Measurements from ENCODE around the gene LRRIQ1.

DNA sequence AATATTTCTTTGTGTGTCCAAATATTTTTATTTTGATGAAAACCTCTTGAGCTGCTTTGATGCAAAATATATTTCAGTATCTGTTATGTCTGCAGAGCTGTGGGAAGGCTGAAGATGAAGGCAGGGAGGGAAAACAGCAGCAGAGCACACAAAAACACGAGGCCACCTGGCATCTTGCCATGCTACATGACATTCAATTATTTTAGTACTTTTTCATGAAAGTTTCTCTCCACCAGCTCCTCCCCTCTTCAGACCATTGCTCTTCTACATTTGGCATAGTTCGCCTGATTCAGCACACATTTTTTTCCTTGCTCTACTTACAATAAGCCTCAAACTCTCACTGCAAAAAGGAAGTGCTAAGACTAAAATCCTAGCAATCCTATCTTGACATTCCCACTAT is 239.2 kb downstream of the LRRIQ1 start:
- TF ChIP-seq, protein P1, sequence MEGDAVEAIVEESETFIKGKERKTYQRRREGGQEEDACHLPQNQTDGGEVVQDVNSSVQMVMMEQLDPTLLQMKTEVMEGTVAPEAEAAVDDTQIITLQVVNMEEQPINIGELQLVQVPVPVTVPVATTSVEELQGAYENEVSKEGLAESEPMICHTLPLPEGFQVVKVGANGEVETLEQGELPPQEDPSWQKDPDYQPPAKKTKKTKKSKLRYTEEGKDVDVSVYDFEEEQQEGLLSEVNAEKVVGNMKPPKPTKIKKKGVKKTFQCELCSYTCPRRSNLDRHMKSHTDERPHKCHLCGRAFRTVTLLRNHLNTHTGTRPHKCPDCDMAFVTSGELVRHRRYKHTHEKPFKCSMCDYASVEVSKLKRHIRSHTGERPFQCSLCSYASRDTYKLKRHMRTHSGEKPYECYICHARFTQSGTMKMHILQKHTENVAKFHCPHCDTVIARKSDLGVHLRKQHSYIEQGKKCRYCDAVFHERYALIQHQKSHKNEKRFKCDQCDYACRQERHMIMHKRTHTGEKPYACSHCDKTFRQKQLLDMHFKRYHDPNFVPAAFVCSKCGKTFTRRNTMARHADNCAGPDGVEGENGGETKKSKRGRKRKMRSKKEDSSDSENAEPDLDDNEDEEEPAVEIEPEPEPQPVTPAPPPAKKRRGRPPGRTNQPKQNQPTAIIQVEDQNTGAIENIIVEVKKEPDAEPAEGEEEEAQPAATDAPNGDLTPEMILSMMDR (conservative IDR thresholded peaks at IDR 0.05; ENCODE audit: low read depth, low read length) = no peak
- TF ChIP-seq POLR2A (IDR thresholded peaks at IDR 0.05; ENCODE audit: low read depth, low read length) = no peak
- TF ChIP-seq CHD1 (IDR thresholded peaks at IDR 0.05; ENCODE audit: low read depth, low read length) = no peak
- TF ChIP-seq, protein P2, sequence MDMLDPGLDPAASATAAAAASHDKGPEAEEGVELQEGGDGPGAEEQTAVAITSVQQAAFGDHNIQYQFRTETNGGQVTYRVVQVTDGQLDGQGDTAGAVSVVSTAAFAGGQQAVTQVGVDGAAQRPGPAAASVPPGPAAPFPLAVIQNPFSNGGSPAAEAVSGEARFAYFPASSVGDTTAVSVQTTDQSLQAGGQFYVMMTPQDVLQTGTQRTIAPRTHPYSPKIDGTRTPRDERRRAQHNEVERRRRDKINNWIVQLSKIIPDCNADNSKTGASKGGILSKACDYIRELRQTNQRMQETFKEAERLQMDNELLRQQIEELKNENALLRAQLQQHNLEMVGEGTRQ (IDR thresholded peaks at IDR 0.05; ENCODE audit: low read depth, low read length) = no peak
